ENCODE results near the gene CACYBP.

CACYBP gene

GRCh38 chr1:174975764-174976163 is 24.0 kb upstream of the CACYBP start:
- no peak for DNase-seq

GRCh38 chr1:174976436-174977108 is 23.2 kb upstream of the CACYBP start:
- DNase-seq = no peak

- no peak for DNase-seq
Observed at GRCh38 chr1:174982971-174983689, 16.6 kb upstream of the CACYBP start.

- DNase-seq = no peak
Observed at GRCh38 chr1:174984952-174985351, 14.8 kb upstream of the CACYBP start.

GRCh38 chr1:174988539-174988938 is 11.2 kb upstream of the CACYBP start:
- DNase-seq = no peak

- DNase-seq = no peak
Observed at GRCh38 chr1:174988986-174989385, 10.8 kb upstream of the CACYBP start.

- no peak for DNase-seq
Observed at GRCh38 chr1:174989536-174990220, 10.1 kb upstream of the CACYBP start.

- no peak for DNase-seq
Observed at GRCh38 chr1:174990382-174990999, 9.3 kb upstream of the CACYBP start.

- no peak for DNase-seq
Observed at GRCh38 chr1:174991473-174991872, 8.3 kb upstream of the CACYBP start.

GRCh38 chr1:174995121-174995520 is 4.6 kb upstream of the CACYBP start:
- no peak for DNase-seq

GRCh38 chr1:174995916-174996315 is 3.8 kb upstream of the CACYBP start:
- no peak for DNase-seq

- no peak for DNase-seq
Observed at GRCh38 chr1:174996476-174996875, 3.3 kb upstream of the CACYBP start.

- no peak for DNase-seq
Observed at GRCh38 chr1:174997041-174997440, 2.7 kb upstream of the CACYBP start.

- peak; percentile 47 for DNase-seq
Observed at GRCh38 chr1:174998569-174999215, 1.1 kb upstream of the CACYBP start.

- peak; percentile 99 for DNase-seq
Observed at GRCh38 chr1:174999216-174999935, 371 bp upstream of the CACYBP start.

GRCh38 chr1:175000697-175001187 is 995 bp downstream of the CACYBP start:
- DNase-seq = no peak

GRCh38 chr1:175002910-175003517 is 3.3 kb downstream of the CACYBP start:
- no peak for DNase-seq

- no peak for DNase-seq
Observed at GRCh38 chr1:175003521-175003920, 3.8 kb downstream of the CACYBP start.

- no peak for DNase-seq
Observed at GRCh38 chr1:175005085-175005783, 5.5 kb downstream of the CACYBP start.

- no peak for DNase-seq
Observed at GRCh38 chr1:175009532-175009931, 9.8 kb downstream of the CACYBP start.

- no peak for DNase-seq
Observed at GRCh38 chr1:175013445-175013844, 13.7 kb downstream of the CACYBP start.
